ENCODE measurements around the gene PXDC1.
"Not testable (repeated sequence)": the region's sequence is repeated elsewhere in the genome, so short reads cannot be mapped to it uniquely, and the experiment has no call there.

The PXDC1 gene

GRCh38 chr6:3707751-3708412 is 43.6 kb downstream of the PXDC1 start:
- no peak for DNase-seq

- no peak for DNase-seq
Measured at GRCh38 chr6:3707024-3707423, 44.5 kb downstream of the PXDC1 start.

- no peak for DNase-seq
Measured at GRCh38 chr6:3706547-3706946, 45.0 kb downstream of the PXDC1 start.

- DNase-seq = peak; percentile 68 to 90
Measured at GRCh38 chr6:3701631-3702030, 49.9 kb downstream of the PXDC1 start.

- no peak for DNase-seq
Measured at GRCh38 chr6:3699231-3699630, 52.3 kb downstream of the PXDC1 start.

- DNase-seq = no peak
Measured at GRCh38 chr6:3698021-3698420, 53.5 kb downstream of the PXDC1 start.

GRCh38 chr6:3697609-3698008 is 53.9 kb downstream of the PXDC1 start:
- DNase-seq = no peak

GRCh38 chr6:3696525-3697088 is 54.9 kb downstream of the PXDC1 start:
- peak; percentile 13 to 56 for DNase-seq

- DNase-seq = no peak
Measured at GRCh38 chr6:3695065-3695817, 56.3 kb downstream of the PXDC1 start.

- DNase-seq = no peak
Measured at GRCh38 chr6:3693831-3694230, 57.7 kb downstream of the PXDC1 start.

- no peak for DNase-seq
Measured at GRCh38 chr6:3690506-3690905, 61.0 kb downstream of the PXDC1 start.

- DNase-seq = peak; percentile 55 to 80
Measured at GRCh38 chr6:3687847-3688246, 63.7 kb downstream of the PXDC1 start.

- DNase-seq = peak in 1 of 2 experiments; percentile 24
Measured at GRCh38 chr6:3683331-3683730, 68.2 kb downstream of the PXDC1 start.

- DNase-seq = no peak
Measured at GRCh38 chr6:3678946-3679345, 72.6 kb downstream of the PXDC1 start.

- DNase-seq = not testable (repeated sequence)
Measured at GRCh38 chr6:3677751-3678150, 73.8 kb downstream of the PXDC1 start.

- not testable (repeated sequence) for DNase-seq
Measured at GRCh38 chr6:3677351-3677750, 74.2 kb downstream of the PXDC1 start.
